Breast epithelium (tissue), 3 donors: ENCODE measurements around the gene LY6G6D.

ENCODE experiments used
- CTCF ChIP-seq, 3 donors: fragments of 450-650 bp; IDR thresholded peaks; one replicate each; pipeline ENCODE4 v1.5.1; 2016 to 2017; ENCODE audit warnings: antibody characterized with exemption in 3 of 3, mild to moderate bottlenecking in 3 of 3, moderate library complexity in 3 of 3
- POLR2A ChIP-seq: fragments of 450-650 bp; IDR thresholded peaks from one replicate; pipeline ENCODE4 v1.6.1; 2016; ENCODE audit warnings: antibody characterized with exemption, mild to moderate bottlenecking, moderate library complexity

- TF ChIP-seq CTCF (IDR thresholded peaks at IDR 0.05) (no peak), POLR2A (no peak)
Measured at GRCh38 chr6:31705931-31706330, 9.2 kb upstream of the LY6G6D start.
